HT-29 (cell line): ENCODE data around the gene PSMC5. TPM values are rescaled to one million over a fixed set of nuclear protein-coding genes. Genes with fewer than 3 reads are reported as not detected.
"Not testable (repeated sequence)": the region's sequence is repeated elsewhere in the genome, so short reads cannot be mapped to it uniquely, and the experiment has no call there.

Experiments used
- DNase-seq: peaks from one replicate; pipeline ENCODE4 v3.0.0-alpha.2; 2015; ENCODE audit warnings: low spot score
- total RNA-seq: library from RNA; depleted of rRNA; stranded (reverse); fragments of >200 nt; shearing (Covaris generic); gene quantifications from 2 replicates; pipeline ENCODE4 v1.2.3, GENCODE V29; 2014

The PSMC5 gene
- total RNA-seq, 1 experiment from 2014 or later, result 65.3 TPM

- DNase-seq, result peak; percentile 45
Measured at GRCh38 chr17:63838631-63839171, 11.5 kb downstream of the PSMC5 start.

- DNase-seq, result no peak
Measured at GRCh38 chr17:63840591-63841349, 13.5 kb downstream of the PSMC5 start.

GRCh38 chr17:63841350-63842172 lies 14.3 kb downstream of the PSMC5 start:
- peak; percentile 39 for DNase-seq

GRCh38 chr17:63842173-63842539 lies 14.9 kb downstream of the PSMC5 start:
- DNase-seq, result no peak

- peak; percentile 98 for DNase-seq
Measured at GRCh38 chr17:63842540-63843386, 15.5 kb downstream of the PSMC5 start, which contains the start of gene SMARCD2. SMARCD2 (minus strand) TSS chr17:63842685; CDS start chr17:63842674, 11 bp downstream.

GRCh38 chr17:63843387-63843888 lies 16.2 kb downstream of the PSMC5 start:
- not testable (repeated sequence) for DNase-seq

- DNase-seq, result no peak
Measured at GRCh38 chr17:63843910-63844677, 16.9 kb downstream of the PSMC5 start.

GRCh38 chr17:63845509-63845908 lies 18.3 kb downstream of the PSMC5 start:
- no peak for DNase-seq

- no peak for DNase-seq
Measured at GRCh38 chr17:63847525-63848249, 20.5 kb downstream of the PSMC5 start.

GRCh38 chr17:63848834-63849689 lies 21.8 kb downstream of the PSMC5 start:
- no peak for DNase-seq

- DNase-seq, result no peak
Measured at GRCh38 chr17:63850401-63850800, 23.2 kb downstream of the PSMC5 start.

GRCh38 chr17:63853260-63853659 lies 26.0 kb downstream of the PSMC5 start:
- DNase-seq, result no peak

- DNase-seq, result no peak
Measured at GRCh38 chr17:63854709-63855108, 27.5 kb downstream of the PSMC5 start.

- DNase-seq, result no peak
Measured at GRCh38 chr17:63855185-63855584, 28.0 kb downstream of the PSMC5 start.

- DNase-seq, result not testable (repeated sequence)
Measured at GRCh38 chr17:63856425-63856824, 29.2 kb downstream of the PSMC5 start.

GRCh38 chr17:63859257-63859656 lies 32.0 kb downstream of the PSMC5 start:
- DNase-seq, result no peak

GRCh38 chr17:63866625-63867024 lies 39.4 kb downstream of the PSMC5 start:
- DNase-seq, result not testable (repeated sequence)

GRCh38 chr17:63869491-63870291 lies 42.5 kb downstream of the PSMC5 start:
- DNase-seq, result not testable (repeated sequence)
